Endothelial cell of umbilical vein (primary cell): ENCODE measurements around the gene VPS9D1. TPM values are rescaled to one million over a fixed set of nuclear protein-coding genes. Genes with fewer than 3 reads are reported as not detected.

Experiments used
- BruUV-seq: library from RNA; stranded (reverse); fragments of 400-500 nt; replicated peaks from 2 replicates; lab custom pipeline; 2021; lab: Mats Ljungman, UMichigan
- CTCF ChIA-PET: fragments of 300-600, 350-600 bp; sonication (Branson Sonifier 250); formaldehyde crosslinking; loops from one replicate; lab custom pipeline; 2021; ENCODE audit warnings: antibody characterized with exemption, inconsistent platforms; lab: Charles Lee
- POLR2A ChIA-PET: fragments of 300-600, 350-600 bp; sonication (Branson Sonifier 250); formaldehyde crosslinking; loops from one replicate; lab custom pipeline; 2021; ENCODE audit warnings: antibody characterized with exemption, inconsistent platforms; lab: Charles Lee
- DNase-seq: peaks from one replicate; pipeline ENCODE4 v3.0.0-alpha.2; 2011; ENCODE audit warnings: low read depth, low spot score
- FAIRE-seq: peaks from 2 replicates; lab custom pipeline; 2011; peaks lifted over from hg19 to GRCh38; lab: Jason Lieb, UNC
- H2AFZ ChIP-seq: 2 replicates; pipeline ENCODE4 v1.6.0; 2012; ENCODE audit warnings: low read depth, low read length, control low read depth, inconsistent platforms
- H3K27ac ChIP-seq: 2 replicates; pipeline ENCODE4 v1.5.1; 2011; ENCODE audit warnings: low read depth, mild to moderate bottlenecking, control low read depth, low read length, moderate library complexity; ENCODE audit not compliant: insufficient read depth
- H3K27me3 ChIP-seq, 2 experiments: 2 replicates each; pipeline versions ENCODE4 v1.6.0 to v1.6.1; 2011; ENCODE audit warnings: low read length in 2 of 2, mixed read lengths in 1 of 2; ENCODE audit not compliant: control insufficient read depth in 2 of 2, insufficient read depth in 2 of 2
- H3K36me3 ChIP-seq, 2 experiments: 2 replicates in 1 of 2; 3 replicates in 1 of 2; pipeline ENCODE4 v1.5.1; 2011; ENCODE audit warnings: low read length in 2 of 2, mild to moderate bottlenecking in 1 of 2, moderate library complexity in 1 of 2; ENCODE audit not compliant: control insufficient read depth in 2 of 2, insufficient read depth in 2 of 2; ENCODE audit errors: extremely low read depth in 1 of 2
- H3K4me1 ChIP-seq: 3 replicates; pipeline ENCODE4 v1.5.1; 2011; ENCODE audit warnings: mild to moderate bottlenecking, low read length; ENCODE audit not compliant: control insufficient read depth, insufficient read depth; ENCODE audit errors: extremely low read depth
- H3K4me2 ChIP-seq: 2 replicates; pipeline ENCODE4 v1.6.1; 2011; ENCODE audit warnings: low read length, control low read depth, mixed read lengths; ENCODE audit not compliant: insufficient read depth
- H3K4me3 ChIP-seq, 3 experiments: fragments of 200-600 bp in 1 of 3; sonication (generic), shearing (Covaris generic) in 1 of 3; replicated peaks in 1 of 3; 2 replicates each; pipeline ENCODE4 v1.5.1; 2011 to 2016; ENCODE audit warnings: control low read depth in 3 of 3, low read length in 3 of 3, mild to moderate bottlenecking in 2 of 3, inconsistent platforms in 1 of 3, low read depth in 1 of 3, moderate library complexity in 1 of 3; ENCODE audit not compliant: insufficient read depth in 1 of 3
- H3K79me2 ChIP-seq: 2 replicates; pipeline ENCODE4 v1.6.0; 2012; ENCODE audit warnings: low read length, inconsistent platforms; ENCODE audit not compliant: control insufficient read depth, insufficient read depth
- H3K9ac ChIP-seq: replicated peaks from 2 replicates; pipeline ENCODE3; 2011; ENCODE audit warnings: low read length, control low read depth; ENCODE audit not compliant: insufficient read depth; ENCODE audit errors: extremely low read depth
- H3K9me1 ChIP-seq: replicated peaks from 3 replicates; pipeline ENCODE4 v1.6.0; 2011; ENCODE audit warnings: mild to moderate bottlenecking, low read length; ENCODE audit not compliant: control insufficient read depth, insufficient read depth; ENCODE audit errors: extremely low read depth
- H3K9me3 ChIP-seq: replicated peaks from 2 replicates; pipeline ENCODE4 v1.5.1; 2012; ENCODE audit warnings: low read length, inconsistent platforms; ENCODE audit not compliant: control insufficient read depth, insufficient read depth
- H4K20me1 ChIP-seq: replicated peaks from 2 replicates; pipeline ENCODE3; 2011; ENCODE audit warnings: mild to moderate bottlenecking, low read length; ENCODE audit not compliant: control insufficient read depth, insufficient read depth; ENCODE audit errors: extremely low read depth
- EZH2 ChIP-seq: IDR thresholded peaks from 2 replicates; pipeline ENCODE4 v1.6.1; 2012; ENCODE audit warnings: borderline replicate concordance, low read depth, mild to moderate bottlenecking, moderate library complexity, low read length, inconsistent platforms; ENCODE audit not compliant: severe bottlenecking
- FOS ChIP-seq: IDR thresholded peaks from 2 replicates; pipeline ENCODE4 v1.6.1; 2011; ENCODE audit warnings: mild to moderate bottlenecking, low read length, moderate library complexity, borderline replicate concordance; ENCODE audit not compliant: insufficient read depth
- GATA2 ChIP-seq: IDR thresholded peaks from 2 replicates; pipeline ENCODE4 v1.7.0; 2011; ENCODE audit warnings: low read depth, mild to moderate bottlenecking, moderate library complexity, mixed read lengths, low read length; ENCODE audit not compliant: insufficient read length, insufficient read depth
- JUN ChIP-seq: IDR thresholded peaks from 2 replicates; pipeline ENCODE4 v1.6.1; 2011; ENCODE audit warnings: borderline replicate concordance, low read depth; ENCODE audit not compliant: insufficient read length, insufficient read depth
- MYC ChIP-seq: IDR thresholded peaks from one replicate; pipeline ENCODE4 v1.6.1; 2011; ENCODE audit warnings: mild to moderate bottlenecking, low read depth, low read length
- POLR2A ChIP-seq: IDR thresholded peaks from 2 replicates; pipeline ENCODE4 v1.6.1; 2012; ENCODE audit warnings: low read depth, mild to moderate bottlenecking, control low read depth, low read length
- POLR2AphosphoS5 ChIP-seq: IDR thresholded peaks from 2 replicates; pipeline ENCODE4 v1.6.1; 2012; ENCODE audit warnings: low read depth, mild to moderate bottlenecking, control low read depth, low read length, moderate library complexity; ENCODE audit not compliant: insufficient read depth
- dilution Hi-C: fragments of 300-500 bp; cut with MboI; formaldehyde crosslinking; loops from one replicate; pipeline ENCODE4 v1.15.0; 2019; ENCODE audit warnings: low sequenced_read_pairs; ENCODE audit not compliant: extremely low pct_ligation_motif_present
- intact Hi-C: fragments of 100-400 bp; cut with micrococcal nuclease; formaldehyde crosslinking; loops from one replicate; pipeline ENCODE4 v1.10.0; 2022
- polyA plus RNA-seq, 4 experiments: library from polyadenylated mRNA; depleted of rRNA in 3 of 4; stranded (reverse) in 3 of 4; unstranded in 1 of 4; fragments of >200 nt; gene quantifications; 2 replicates each; pipeline versions ENCODE4 v1.2.1 to v1.2.3, GENCODE V29; 2011 to 2012; ENCODE audit warnings: missing spikeins in 1 of 4
- total RNA-seq: library from RNA; stranded (reverse); gene quantifications from 2 replicates; pipeline ENCODE4 v1.2.3, GENCODE V29; 2021
- TF ChIP-seq, protein P1 (sequence below): IDR thresholded peaks from 2 replicates; pipeline ENCODE4 v1.6.1; 2011; ENCODE audit not compliant: insufficient read depth, insufficient read length
- TF ChIP-seq, protein P2 (sequence below), 2 donors: IDR thresholded peaks; 1 replicate in 1 of 2; 2 replicates in 1 of 2; pipeline ENCODE4 v1.5.1; 2011; ENCODE audit warnings: low read length in 2 of 2, mild to moderate bottlenecking in 2 of 2, moderate library complexity in 2 of 2, control low read depth in 1 of 2, inconsistent platforms in 1 of 2, low read depth in 1 of 2; ENCODE audit not compliant: insufficient read depth in 1 of 2; ENCODE audit errors: extremely low read depth in 1 of 2

Gene VPS9D1
- total and polyA plus RNA-seq, 2 donors (not counting 3 experiments of a cell fraction or from before 2014, with no cell fraction given), result 15.5 to 17.3 TPM

DNA sequence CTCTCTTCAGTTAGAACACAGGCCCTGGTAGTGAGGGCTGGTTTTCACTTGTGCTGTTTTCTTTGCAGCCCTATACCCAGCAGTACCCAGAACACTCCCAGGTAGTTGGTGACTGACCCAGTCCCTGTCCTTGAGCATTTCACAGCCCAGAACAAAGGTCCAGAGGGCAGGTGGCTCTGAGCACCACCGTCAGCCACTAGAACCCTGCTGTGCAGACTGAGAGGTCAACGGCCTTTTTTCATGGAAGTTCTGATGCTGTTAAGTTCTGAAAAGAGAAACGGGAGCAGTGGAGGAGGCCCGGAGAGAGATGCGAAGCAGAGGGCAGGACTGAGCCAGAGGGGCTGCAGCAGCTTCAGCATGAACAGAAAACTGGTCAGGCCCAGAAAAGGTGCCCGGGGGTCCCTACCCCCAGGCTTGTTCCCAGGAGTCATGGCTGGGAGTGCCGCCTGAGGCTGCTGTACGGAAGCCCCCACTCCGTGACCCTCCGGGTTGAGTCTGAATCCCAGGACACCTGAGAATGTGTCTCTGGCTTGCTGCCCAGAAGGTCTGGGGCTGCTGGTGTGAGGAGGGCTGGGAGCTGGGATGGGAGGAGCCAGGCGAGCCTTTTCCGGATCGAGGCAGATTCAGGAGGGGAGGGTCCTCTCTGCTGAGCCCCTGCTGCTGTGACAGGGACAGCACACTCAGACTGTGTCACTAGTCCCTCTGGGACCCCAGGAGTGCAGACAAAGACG lies 9.3 kb upstream of the VPS9D1 start:
- no peaks in the 10 kb centered on the region for H3K9me1 ChIP-seq
- no peak overlapping the region for H3K4me3 ChIP-seq
- POLR2A ChIA-PET, result no interaction called here
- H3K79me2 ChIP-seq, result peaks cover 12% of the 10 kb centered on the region
- peaks cover 10 to 48% of the 10 kb centered on the region in 2 experiments for H3K36me3 ChIP-seq
- no TSS peak for BruUV-seq
- no peak overlapping the region for H3K9ac ChIP-seq
- TF ChIP-seq POLR2A, result no peak
- TF ChIP-seq, protein P1, sequence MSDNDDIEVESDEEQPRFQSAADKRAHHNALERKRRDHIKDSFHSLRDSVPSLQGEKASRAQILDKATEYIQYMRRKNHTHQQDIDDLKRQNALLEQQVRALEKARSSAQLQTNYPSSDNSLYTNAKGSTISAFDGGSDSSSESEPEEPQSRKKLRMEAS, result no peak
- H3K9me3 ChIP-seq, result no peaks in the 10 kb centered on the region
- FAIRE-seq, result no peak
- H3K4me2 ChIP-seq, result no peak overlapping the region
- intact Hi-C loops, result loop anchor here (10.0 kb wide), 1 partner anchor 155 kb away; the partner anchor contains the start of gene CPNE7
- DNase-seq, result no peak
- dilution Hi-C loops, result no loop called here
- CTCF ChIA-PET, result no interaction called here
- H3K4me1 ChIP-seq, result no peaks in the 10 kb centered on the region
- no peaks in the 10 kb centered on the region for H4K20me1 ChIP-seq
- H3K27me3 ChIP-seq, result no peaks in the 10 kb centered on the region
- H3K27ac ChIP-seq, result no peak overlapping the region
- no peak overlapping the region for H2AFZ ChIP-seq

DNA sequence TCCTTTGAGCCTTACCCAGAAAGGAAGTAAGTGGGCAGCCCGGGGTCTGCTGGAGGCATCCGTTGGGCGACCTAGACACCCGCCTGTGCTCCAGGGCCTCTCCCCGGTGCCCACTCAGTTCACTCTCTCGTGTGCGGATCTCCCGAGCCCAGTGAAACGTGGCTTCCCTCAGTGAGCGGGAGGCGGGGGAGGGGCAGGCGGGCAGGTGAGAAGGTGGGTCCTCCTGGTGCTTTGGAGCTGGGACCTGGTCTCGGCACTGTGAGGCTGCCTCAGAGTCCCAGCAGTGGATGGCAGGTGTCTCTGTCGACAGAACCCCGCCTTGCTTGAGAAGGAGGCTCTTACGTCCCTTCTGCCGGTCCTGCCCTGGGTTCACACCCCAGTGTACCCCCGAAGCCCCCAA lies 8.6 kb upstream of the VPS9D1 start:
- H3K9ac ChIP-seq, result no peak overlapping the region
- POLR2A ChIA-PET, result no interaction called here
- no peaks in the 10 kb centered on the region for H4K20me1 ChIP-seq
- no peak overlapping the region for H2AFZ ChIP-seq
- intact Hi-C loops, result loop anchor here (10.0 kb wide), 1 partner anchor 154 kb away; the partner anchor contains the start of gene CPNE7
- H3K4me2 ChIP-seq, result no peak overlapping the region
- H3K27me3 ChIP-seq, result no peaks in the 10 kb centered on the region
- H3K36me3 ChIP-seq, result peaks cover 8 to 44% of the 10 kb centered on the region in 2 experiments
- no peak overlapping the region for H3K4me3 ChIP-seq
- no peaks in the 10 kb centered on the region for H3K9me3 ChIP-seq
- peaks cover under 1% of the 10 kb centered on the region for H3K4me1 ChIP-seq
- no peaks in the 10 kb centered on the region for H3K9me1 ChIP-seq
- no peak for DNase-seq
- TF ChIP-seq, protein P1, result no peak
- TF ChIP-seq EZH2 (no peak), JUN (no peak), POLR2A (no peak), POLR2AphosphoS5 (no peak), GATA2 (no peak), MYC (no peak), FOS (no peak)
- TF ChIP-seq, protein P2, sequence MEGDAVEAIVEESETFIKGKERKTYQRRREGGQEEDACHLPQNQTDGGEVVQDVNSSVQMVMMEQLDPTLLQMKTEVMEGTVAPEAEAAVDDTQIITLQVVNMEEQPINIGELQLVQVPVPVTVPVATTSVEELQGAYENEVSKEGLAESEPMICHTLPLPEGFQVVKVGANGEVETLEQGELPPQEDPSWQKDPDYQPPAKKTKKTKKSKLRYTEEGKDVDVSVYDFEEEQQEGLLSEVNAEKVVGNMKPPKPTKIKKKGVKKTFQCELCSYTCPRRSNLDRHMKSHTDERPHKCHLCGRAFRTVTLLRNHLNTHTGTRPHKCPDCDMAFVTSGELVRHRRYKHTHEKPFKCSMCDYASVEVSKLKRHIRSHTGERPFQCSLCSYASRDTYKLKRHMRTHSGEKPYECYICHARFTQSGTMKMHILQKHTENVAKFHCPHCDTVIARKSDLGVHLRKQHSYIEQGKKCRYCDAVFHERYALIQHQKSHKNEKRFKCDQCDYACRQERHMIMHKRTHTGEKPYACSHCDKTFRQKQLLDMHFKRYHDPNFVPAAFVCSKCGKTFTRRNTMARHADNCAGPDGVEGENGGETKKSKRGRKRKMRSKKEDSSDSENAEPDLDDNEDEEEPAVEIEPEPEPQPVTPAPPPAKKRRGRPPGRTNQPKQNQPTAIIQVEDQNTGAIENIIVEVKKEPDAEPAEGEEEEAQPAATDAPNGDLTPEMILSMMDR (IDR thresholded peaks at IDR 0.05; ENCODE audit: extremely low read depth in 1 of 2, insufficient read depth in 1 of 2, low read depth in 1 of 2, low read length in 2 of 2), result no peak
- no peak for FAIRE-seq
- CTCF ChIA-PET, result no interaction called here
- no peak overlapping the region for H3K27ac ChIP-seq
- dilution Hi-C loops, result no loop called here
- H3K79me2 ChIP-seq, result peaks cover 15% of the 10 kb centered on the region
- no TSS peak for BruUV-seq
